Uterus (tissue), 2 donors: ENCODE data around the gene PYGB.

Experiments used
- CTCF ChIP-seq, 4 experiments: fragments of 200-600 bp in 2 of 4; fragments of 450-650 bp in 2 of 4; sonication (generic) in 2 of 4; IDR thresholded peaks; one replicate each; pipeline ENCODE4 v1.5.1; 2016 to 2019; ENCODE audit warnings: antibody characterized with exemption in 4 of 4, mild to moderate bottlenecking in 2 of 4, moderate library complexity in 1 of 4
- POLR2A ChIP-seq, 2 donors: fragments of 450-650 bp; IDR thresholded peaks; one replicate each; pipeline ENCODE4 v1.6.1; 2016; ENCODE audit warnings: antibody characterized with exemption in 2 of 2, mild to moderate bottlenecking in 1 of 2, moderate library complexity in 1 of 2

GRCh38 chr20:25245461-25245860 is 2.4 kb upstream of the PYGB start:
- TF ChIP-seq CTCF (IDR thresholded peaks at IDR 0.05) (no peak), POLR2A (IDR thresholded peaks at IDR 0.05) (no peak)
